ENCODE results near the gene KCNJ6. TPM values are rescaled to one million over a fixed set of nuclear protein-coding genes. Genes with fewer than 3 reads are reported as not detected.

The KCNJ6 gene
- total RNA-seq, 2 experiments from 2014 or later: not detected

GRCh38 chr21:37751268-37751975 lies 164.8 kb downstream of the KCNJ6 start:
- CTCF ChIA-PET: no interaction called here

DNA sequence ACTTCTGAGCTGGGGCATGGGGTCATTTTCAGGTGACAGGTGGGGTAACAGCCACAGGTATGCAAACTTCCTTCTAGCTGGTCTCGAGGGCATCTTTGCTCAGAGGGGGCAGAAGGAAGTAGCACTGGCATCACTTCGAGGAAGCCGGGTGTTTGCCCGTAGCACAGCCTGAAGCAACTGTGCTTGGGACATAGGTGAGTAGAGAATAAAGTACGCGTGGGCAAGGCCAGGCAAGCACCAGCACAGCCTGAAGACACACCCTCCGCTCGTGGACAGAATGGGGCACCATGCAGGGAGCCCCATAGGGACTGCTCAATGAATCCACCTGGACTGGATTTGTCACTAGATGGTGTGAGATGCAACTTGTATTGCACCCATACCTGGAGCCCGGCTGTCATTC lies 167.1 kb downstream of the KCNJ6 start:
- DNase-seq: no peak
- H3K9me3 Mint-ChIP-seq: no peaks in the 10 kb centered on the region
- H3K4me3 Mint-ChIP-seq: no peak overlapping the region
- H3K36me3 Mint-ChIP-seq: no peaks in the 10 kb centered on the region
- H3K27me3 Mint-ChIP-seq: peaks cover 4% of the 10 kb centered on the region
- POLR2A ChIA-PET: no interaction called here
- H3K27ac Mint-ChIP-seq: no peak overlapping the region
- intact Hi-C loops (cut with micrococcal nuclease): no loop called here
- CTCF ChIA-PET: interaction anchor here (0.6 kb wide), 1 partner anchor 15 kb away, joined by 3 read pairs; no protein-coding TSS in a partner anchor
- H3K4me1 Mint-ChIP-seq (ENCODE audit: low read depth): no peaks in the 10 kb centered on the region

More at GRCh38 chr21:37751268-37751975, 164.8 kb downstream of the KCNJ6 start:
- Mint-ChIP-seq H3K4me1 (ENCODE audit: low read depth) (no peaks in the 10 kb centered on the region), H3K36me3 (no peaks in the 10 kb centered on the region), H3K27me3 (peaks cover 2% of the 10 kb centered on the region), H3K4me3 (no peak overlapping the region), H3K9me3 (no peaks in the 10 kb centered on the region), H3K27ac (no peak overlapping the region)
- POLR2A ChIA-PET: no interaction called here
- intact Hi-C loops (cut with micrococcal nuclease): no loop called here
- DNase-seq: no peak

DNA sequence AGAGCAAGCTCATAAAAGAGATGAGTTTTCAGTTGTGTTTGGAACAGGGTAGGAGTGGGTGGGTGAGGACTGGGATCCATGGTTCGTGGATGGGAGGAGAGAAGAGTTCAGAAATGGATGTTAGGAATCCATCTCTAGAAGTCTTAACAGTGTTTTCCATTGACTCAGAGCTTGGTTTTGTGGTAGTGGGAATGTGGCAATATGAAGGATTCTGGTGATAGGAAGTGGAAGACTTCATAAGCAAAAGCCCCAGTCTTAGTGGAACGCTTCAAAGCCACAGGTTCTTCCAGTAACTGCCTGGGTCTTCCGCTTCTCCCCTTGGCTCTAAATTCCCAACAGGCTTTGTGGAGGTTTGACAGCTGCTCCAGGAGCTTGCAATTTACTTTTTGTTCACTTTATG lies 167.9 kb downstream of the KCNJ6 start:
- Mint-ChIP-seq H3K27ac (no peak overlapping the region), H3K36me3 (no peaks in the 10 kb centered on the region), H3K27me3 (peaks cover 4% of the 10 kb centered on the region), H3K4me3 (no peak overlapping the region), H3K9me3 (no peaks in the 10 kb centered on the region), H3K4me1 (ENCODE audit: low read depth) (no peaks in the 10 kb centered on the region)
- DNase-seq: no peak
- ChIA-PET POLR2A (no interaction called here), CTCF (interaction anchor here (1.0 kb wide), 1 partner anchor 36 kb away, joined by 3 read pairs; no protein-coding TSS in a partner anchor)
- intact Hi-C loops (cut with micrococcal nuclease): no loop called here

DNA sequence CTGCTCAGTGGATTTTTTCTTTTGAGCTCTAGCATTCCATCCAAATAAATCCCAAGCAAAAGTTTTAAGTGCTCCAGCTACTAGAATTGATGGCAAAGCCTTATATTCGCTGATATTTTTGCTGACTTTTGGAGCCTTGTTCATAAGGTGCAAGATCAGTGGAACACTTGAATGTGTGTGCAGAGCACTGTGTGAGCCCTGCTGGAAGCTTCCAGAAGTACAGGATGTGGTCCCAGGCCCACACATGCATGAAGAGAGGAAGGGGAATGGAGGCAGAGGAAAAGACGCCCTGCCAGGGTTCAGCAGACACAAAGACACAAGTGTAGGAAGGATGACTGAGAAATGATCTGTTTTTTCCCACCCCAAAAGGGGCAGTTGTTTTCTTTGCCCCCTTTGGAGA lies 169.4 kb downstream of the KCNJ6 start:
- Mint-ChIP-seq H3K27me3 (peaks cover 4% of the 10 kb centered on the region), H3K36me3 (no peaks in the 10 kb centered on the region), H3K4me3 (no peak overlapping the region), H3K4me1 (ENCODE audit: low read depth) (no peaks in the 10 kb centered on the region), H3K9me3 (no peaks in the 10 kb centered on the region), H3K27ac (no peak overlapping the region)
- ChIA-PET CTCF (no interaction called here), POLR2A (no interaction called here)
- intact Hi-C loops (cut with micrococcal nuclease): no loop called here
- no peak for DNase-seq

DNA sequence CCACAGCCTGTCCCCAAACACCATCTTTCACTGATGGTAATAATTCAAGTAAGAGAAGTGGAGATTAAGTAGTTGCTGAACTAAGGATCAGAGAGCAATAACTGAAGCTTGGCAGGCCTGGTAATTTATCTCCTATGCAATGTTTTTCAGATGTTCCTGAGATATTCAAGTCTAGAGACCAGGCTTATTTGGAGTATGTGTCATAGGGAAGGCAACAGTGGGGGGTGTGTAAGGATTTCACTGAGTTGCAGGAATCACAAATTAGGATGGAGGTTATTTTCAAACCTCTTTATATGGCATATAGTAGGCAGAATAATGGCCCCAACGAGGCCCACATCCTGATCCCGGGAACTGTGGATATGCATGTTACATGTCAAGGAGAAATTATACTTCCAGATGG lies 171.7 kb downstream of the KCNJ6 start:
- ChIA-PET CTCF (no interaction called here), POLR2A (no interaction called here)
- H3K27me3 Mint-ChIP-seq: peaks cover 6% of the 10 kb centered on the region
- H3K4me1 Mint-ChIP-seq (ENCODE audit: low read depth): no peaks in the 10 kb centered on the region
- no peak overlapping the region for H3K27ac Mint-ChIP-seq
- intact Hi-C loops (cut with micrococcal nuclease): no loop called here
- DNase-seq: no peak
- H3K36me3 Mint-ChIP-seq: no peaks in the 10 kb centered on the region
- no peaks in the 10 kb centered on the region for H3K9me3 Mint-ChIP-seq
- no peak overlapping the region for H3K4me3 Mint-ChIP-seq

DNA sequence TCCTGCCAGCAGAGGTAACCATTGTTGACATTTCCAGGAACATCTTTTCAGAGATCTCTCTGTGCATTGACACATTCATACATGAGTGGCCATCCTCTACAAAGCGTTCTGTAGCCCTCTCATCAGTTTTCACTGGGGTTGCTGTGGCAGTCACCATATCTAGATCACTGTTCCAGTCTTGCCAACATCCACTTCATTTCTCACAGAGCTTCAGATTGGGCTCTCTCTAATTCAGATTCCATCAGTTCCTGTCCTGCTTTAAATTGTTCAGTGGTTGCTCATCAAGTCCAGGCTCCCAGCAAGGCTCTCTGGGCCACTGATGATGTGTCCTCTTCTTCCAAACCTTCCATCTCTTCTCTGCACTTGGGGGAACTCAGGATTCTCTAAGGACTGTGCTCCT lies 173.7 kb downstream of the KCNJ6 start:
- Mint-ChIP-seq H3K4me3 (no peak overlapping the region), H3K27me3 (peaks cover 7% of the 10 kb centered on the region), H3K36me3 (no peaks in the 10 kb centered on the region), H3K4me1 (ENCODE audit: low read depth) (no peaks in the 10 kb centered on the region), H3K27ac (no peak overlapping the region), H3K9me3 (no peaks in the 10 kb centered on the region)
- intact Hi-C loops (cut with micrococcal nuclease): no loop called here
- no peak for DNase-seq
- POLR2A ChIA-PET: no interaction called here
- CTCF ChIA-PET: no interaction called here

DNA sequence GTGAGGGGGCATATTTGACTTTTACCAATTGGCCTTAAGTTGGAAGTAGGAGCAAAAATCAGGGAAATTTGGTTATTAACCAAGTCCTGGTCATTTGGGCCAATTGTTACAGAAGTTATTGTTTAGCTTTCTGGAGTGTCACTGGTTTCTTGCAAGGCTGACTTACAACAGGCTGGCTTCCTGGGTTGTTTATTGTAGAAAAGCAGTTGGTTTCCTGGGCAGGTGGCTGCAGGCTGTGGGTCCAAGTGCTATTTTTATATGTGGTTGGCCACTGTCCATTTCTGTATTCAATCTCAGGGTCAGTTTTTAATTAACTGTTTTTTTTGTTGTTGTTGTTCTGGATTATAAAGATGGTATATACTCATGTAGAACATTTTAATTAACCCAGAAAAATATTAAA lies 174.1 kb downstream of the KCNJ6 start:
- no peaks in the 10 kb centered on the region for H3K4me1 Mint-ChIP-seq (ENCODE audit: low read depth)
- H3K27me3 Mint-ChIP-seq: peaks cover 7% of the 10 kb centered on the region
- H3K9me3 Mint-ChIP-seq: no peaks in the 10 kb centered on the region
- no peaks in the 10 kb centered on the region for H3K36me3 Mint-ChIP-seq
- ChIA-PET CTCF (interaction anchor here (1.0 kb wide), 1 partner anchor 11 kb away, joined by 5 read pairs; no protein-coding TSS in a partner anchor), POLR2A (no interaction called here)
- no peak for DNase-seq
- no peak overlapping the region for H3K4me3 Mint-ChIP-seq
- intact Hi-C loops (cut with micrococcal nuclease): no loop called here
- no peak overlapping the region for H3K27ac Mint-ChIP-seq

- Mint-ChIP-seq H3K9me3 (no peaks in the 10 kb centered on the region), H3K4me3 (no peak overlapping the region), H3K36me3 (no peaks in the 10 kb centered on the region), H3K27me3 (peaks cover 5% of the 10 kb centered on the region), H3K27ac (no peak overlapping the region), H3K4me1 (ENCODE audit: low read depth) (no peaks in the 10 kb centered on the region)
- POLR2A ChIA-PET: no interaction called here
- intact Hi-C loops (cut with micrococcal nuclease): no loop called here
- no peak for DNase-seq
- CTCF ChIA-PET: no interaction called here
Measured at GRCh38 chr21:37737996-37738395, 178.3 kb downstream of the KCNJ6 start.

DNA sequence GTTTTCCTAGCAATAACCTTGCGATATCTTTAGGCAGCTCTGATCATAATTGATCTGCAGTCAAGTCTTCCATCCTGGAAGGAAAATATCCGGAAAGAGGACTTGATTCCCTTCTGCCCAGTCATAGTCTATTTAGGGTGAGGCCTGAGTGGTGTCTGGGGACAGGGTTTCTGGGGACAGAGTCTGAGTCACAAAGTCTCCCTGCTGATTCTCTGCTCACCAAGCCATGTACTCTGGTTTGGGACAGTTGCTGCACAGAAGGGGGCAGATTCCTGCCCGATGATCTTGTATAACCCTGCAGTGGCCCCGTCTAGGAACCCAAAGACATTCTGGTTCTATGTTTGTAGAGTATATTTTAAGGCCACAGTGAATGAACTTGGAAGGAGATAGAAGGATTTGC lies 178.8 kb downstream of the KCNJ6 start:
- ChIA-PET CTCF (interaction anchor here (0.8 kb wide), 1 partner anchor 63 kb away, joined by 3 read pairs; no protein-coding TSS in a partner anchor), POLR2A (no interaction called here)
- Mint-ChIP-seq H3K36me3 (no peaks in the 10 kb centered on the region), H3K4me3 (no peak overlapping the region), H3K27ac (no peak overlapping the region), H3K27me3 (peaks cover 5% of the 10 kb centered on the region), H3K9me3 (no peaks in the 10 kb centered on the region), H3K4me1 (ENCODE audit: low read depth) (no peaks in the 10 kb centered on the region)
- intact Hi-C loops (cut with micrococcal nuclease): no loop called here
- no peak for DNase-seq

- H3K36me3 Mint-ChIP-seq: no peaks in the 10 kb centered on the region
- no peak overlapping the region for H3K27ac Mint-ChIP-seq
- H3K4me3 Mint-ChIP-seq: no peak overlapping the region
- no peak for DNase-seq
- H3K27me3 Mint-ChIP-seq: peaks cover 7% of the 10 kb centered on the region
- H3K4me1 Mint-ChIP-seq (ENCODE audit: low read depth): no peaks in the 10 kb centered on the region
- ChIA-PET CTCF (no interaction called here), POLR2A (no interaction called here)
- no peaks in the 10 kb centered on the region for H3K9me3 Mint-ChIP-seq
- intact Hi-C loops (cut with micrococcal nuclease): no loop called here
Measured at GRCh38 chr21:37734846-37735245, 181.4 kb downstream of the KCNJ6 start.

DNA sequence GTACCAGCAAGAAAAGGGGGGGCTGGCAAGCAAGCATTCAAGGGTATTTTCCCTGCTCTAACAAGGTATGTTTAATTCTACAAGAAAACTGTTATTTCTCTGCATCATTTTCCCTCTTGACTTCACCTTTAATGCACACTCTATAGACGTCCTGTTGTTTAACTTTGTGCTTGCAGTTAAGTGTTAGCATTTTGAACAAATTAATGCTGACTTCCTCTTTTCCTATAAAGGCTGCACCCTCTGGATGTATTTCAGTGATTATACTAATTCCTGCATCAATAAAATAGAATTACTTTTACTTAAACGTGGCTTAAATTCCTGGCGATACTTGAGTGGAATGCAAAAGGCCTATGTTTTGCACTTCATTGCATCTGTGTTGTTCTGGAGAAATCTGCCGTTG lies 183.3 kb downstream of the KCNJ6 start:
- ChIA-PET POLR2A (no interaction called here), CTCF (interaction anchor here (0.7 kb wide), 1 partner anchor 59 kb away, joined by 3 read pairs; no protein-coding TSS in a partner anchor)
- H3K27ac Mint-ChIP-seq: no peak overlapping the region
- DNase-seq: no peak
- no peaks in the 10 kb centered on the region for H3K4me1 Mint-ChIP-seq (ENCODE audit: low read depth)
- no peak overlapping the region for H3K4me3 Mint-ChIP-seq
- H3K27me3 Mint-ChIP-seq: peaks cover 4% of the 10 kb centered on the region
- H3K9me3 Mint-ChIP-seq: no peaks in the 10 kb centered on the region
- intact Hi-C loops (cut with micrococcal nuclease): no loop called here
- no peaks in the 10 kb centered on the region for H3K36me3 Mint-ChIP-seq

GRCh38 chr21:37724201-37724600 lies 192.1 kb downstream of the KCNJ6 start:
- intact Hi-C loops (cut with micrococcal nuclease): no loop called here
- Mint-ChIP-seq H3K9me3 (no peaks in the 10 kb centered on the region), H3K4me3 (no peak overlapping the region), H3K27ac (no peak overlapping the region), H3K27me3 (peaks cover 14% of the 10 kb centered on the region), H3K4me1 (ENCODE audit: low read depth) (no peaks in the 10 kb centered on the region), H3K36me3 (no peaks in the 10 kb centered on the region)
- no peak for DNase-seq
- ChIA-PET POLR2A (no interaction called here), CTCF (no interaction called here)

- H3K36me3 Mint-ChIP-seq: no peaks in the 10 kb centered on the region
- no peak overlapping the region for H3K27ac Mint-ChIP-seq
- ChIA-PET CTCF (no interaction called here), POLR2A (no interaction called here)
- no peak overlapping the region for H3K4me3 Mint-ChIP-seq
- H3K4me1 Mint-ChIP-seq (ENCODE audit: low read depth): no peaks in the 10 kb centered on the region
- DNase-seq: no peak
- H3K9me3 Mint-ChIP-seq: no peaks in the 10 kb centered on the region
- intact Hi-C loops (cut with micrococcal nuclease): no loop called here
- peaks cover 25% of the 10 kb centered on the region for H3K27me3 Mint-ChIP-seq
Measured at GRCh38 chr21:37717534-37717933, 198.7 kb downstream of the KCNJ6 start.
